ENCODE results near the gene EGLN3.

Gene EGLN3

GRCh38 chr14:33879684-33880286 is 71.1 kb downstream of the EGLN3 start:
- TF ChIP-seq POLR2AphosphoS5 (IDR thresholded peaks at IDR 0.05; ENCODE audit: low read depth, low read length) (no peak), POLR2A (IDR thresholded peaks at IDR 0.05; ENCODE audit: low read depth, low read length) (no peak), TAF1 (IDR thresholded peaks at IDR 0.05; ENCODE audit: borderline replicate concordance, low read depth, low read length) (no peak)
- DNase-seq (ENCODE audit: insufficient read length): no peak
- no peak for FAIRE-seq

- DNase-seq (ENCODE audit: insufficient read length) (no peak), FAIRE-seq (no peak)
- TF ChIP-seq TAF1 (IDR thresholded peaks at IDR 0.05; ENCODE audit: borderline replicate concordance, low read depth, low read length) (no peak), POLR2A (IDR thresholded peaks at IDR 0.05; ENCODE audit: low read depth, low read length) (no peak), POLR2AphosphoS5 (IDR thresholded peaks at IDR 0.05; ENCODE audit: low read depth, low read length) (no peak)
Observed at GRCh38 chr14:33876274-33876673, 74.6 kb downstream of the EGLN3 start.

All from GM12892 (cell line).